ENCODE measurements around the gene WNT7B. TPM values are rescaled to one million over a fixed set of nuclear protein-coding genes. Genes with fewer than 3 reads are reported as not detected.

WNT7B gene
- total RNA-seq, 1 experiment from 2014 or later, result 0.33 TPM

DNA sequence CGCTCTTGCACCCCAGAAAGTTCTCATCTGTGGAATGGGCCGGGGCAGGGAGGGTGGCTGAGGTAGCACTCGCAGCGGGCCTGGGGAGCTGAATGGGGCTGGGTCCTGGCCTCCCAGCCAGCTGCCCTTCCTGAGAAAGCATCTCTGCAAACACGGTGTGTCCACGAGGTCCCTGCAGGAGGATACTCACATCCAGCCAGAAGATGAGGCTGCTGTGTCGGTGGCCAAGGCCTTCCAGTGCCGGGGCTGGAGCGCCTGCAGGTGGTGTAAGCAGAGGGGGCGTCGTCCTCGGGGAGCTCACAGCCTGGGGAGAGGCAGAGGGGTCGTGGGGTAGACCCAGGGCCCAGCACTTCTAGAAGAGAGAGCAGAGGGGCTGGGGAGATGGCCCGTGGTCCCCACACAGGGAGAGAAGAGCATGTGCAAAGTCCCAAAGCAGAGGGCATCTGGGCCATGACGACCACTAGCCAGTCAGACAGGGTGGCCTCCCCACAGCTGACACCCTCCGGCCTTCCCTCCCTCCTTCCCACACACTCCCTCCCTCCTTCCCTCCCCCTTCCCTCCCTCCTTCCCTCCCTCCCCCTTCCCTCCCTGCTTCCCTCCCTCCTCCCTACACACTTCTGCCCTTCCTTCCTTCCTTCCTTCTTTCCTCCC, 97.9 kb downstream of the WNT7B start (continued):
- TF ChIP-seq, protein P1, sequence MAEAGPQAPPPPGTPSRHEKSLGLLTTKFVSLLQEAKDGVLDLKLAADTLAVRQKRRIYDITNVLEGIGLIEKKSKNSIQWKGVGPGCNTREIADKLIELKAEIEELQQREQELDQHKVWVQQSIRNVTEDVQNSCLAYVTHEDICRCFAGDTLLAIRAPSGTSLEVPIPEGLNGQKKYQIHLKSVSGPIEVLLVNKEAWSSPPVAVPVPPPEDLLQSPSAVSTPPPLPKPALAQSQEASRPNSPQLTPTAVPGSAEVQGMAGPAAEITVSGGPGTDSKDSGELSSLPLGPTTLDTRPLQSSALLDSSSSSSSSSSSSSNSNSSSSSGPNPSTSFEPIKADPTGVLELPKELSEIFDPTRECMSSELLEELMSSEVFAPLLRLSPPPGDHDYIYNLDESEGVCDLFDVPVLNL (CRISPR knock-in tag; IDR thresholded peaks at IDR 0.05; ENCODE audit: borderline replicate concordance, low read depth), result no peak
- TF ChIP-seq FOXP1 (CRISPR knock-in tag; IDR thresholded peaks at IDR 0.05; ENCODE audit: borderline replicate concordance) (no peak), ZBTB43 (CRISPR knock-in tag; IDR thresholded peaks at IDR 0.05) (no peak), CREB1 (CRISPR knock-in tag; IDR thresholded peaks at IDR 0.05) (no peak), ZNF121 (CRISPR knock-in tag; IDR thresholded peaks at IDR 0.05) (no peak), GRHL2 (CRISPR knock-in tag; IDR thresholded peaks at IDR 0.05; ENCODE audit: insufficient replicate concordance, severe bottlenecking) (no peak), MYBL2 (CRISPR knock-in tag; IDR thresholded peaks at IDR 0.05) (no peak), NR3C1 (CRISPR knock-in tag; conservative IDR thresholded peaks at IDR 0.05; ENCODE audit: low read depth) (no peak), MXD4 (CRISPR knock-in tag; IDR thresholded peaks at IDR 0.05; ENCODE audit: borderline replicate concordance) (no peak), JUN (CRISPR knock-in tag; IDR thresholded peaks at IDR 0.05) (no peak)
- TF ChIP-seq, protein P2, sequence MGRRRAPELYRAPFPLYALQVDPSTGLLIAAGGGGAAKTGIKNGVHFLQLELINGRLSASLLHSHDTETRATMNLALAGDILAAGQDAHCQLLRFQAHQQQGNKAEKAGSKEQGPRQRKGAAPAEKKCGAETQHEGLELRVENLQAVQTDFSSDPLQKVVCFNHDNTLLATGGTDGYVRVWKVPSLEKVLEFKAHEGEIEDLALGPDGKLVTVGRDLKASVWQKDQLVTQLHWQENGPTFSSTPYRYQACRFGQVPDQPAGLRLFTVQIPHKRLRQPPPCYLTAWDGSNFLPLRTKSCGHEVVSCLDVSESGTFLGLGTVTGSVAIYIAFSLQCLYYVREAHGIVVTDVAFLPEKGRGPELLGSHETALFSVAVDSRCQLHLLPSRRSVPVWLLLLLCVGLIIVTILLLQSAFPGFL (CRISPR knock-in tag; IDR thresholded peaks at IDR 0.05; ENCODE audit: borderline replicate concordance), result no peak

- ATAC-seq (no peak; the same call in 1 of the 2 replicates), DNase-seq (ENCODE audit: low spot score) (no peak)
- H3K4me3 Mint-ChIP-seq, result no peak overlapping the region
- H3K27ac Mint-ChIP-seq, result no peak overlapping the region
- POLR2A ChIA-PET, result interaction anchor here (0.6 to 1.3 kb wide), 2 partner anchors 10 to 88 kb away, joined by 3 read pairs; no protein-coding TSS in a partner anchor
- peaks cover 24% of the 10 kb centered on the region for H3K4me1 Mint-ChIP-seq
- peaks cover 55% of the 10 kb centered on the region for H3K27me3 Mint-ChIP-seq (ENCODE audit: low read depth)
- peaks cover 3% of the 10 kb centered on the region; the same call in 1 of the 2 replicates for H3K9me3 Mint-ChIP-seq
- H3K36me3 Mint-ChIP-seq, result no peaks in the 10 kb centered on the region
- CTCF ChIA-PET, result interaction anchor here (0.5 to 3.7 kb wide), 10 partner anchors 11 to 300 kb away, joined by 3 to 35 read pairs (median 4); no protein-coding TSS in a partner anchor
- no peak for TF ChIP-seq NFYB (CRISPR knock-in tag; conservative IDR thresholded peaks at IDR 0.05; ENCODE audit: low read depth)
- no peak for TF ChIP-seq ZSCAN18 (CRISPR knock-in tag; IDR thresholded peaks at IDR 0.05)
- no peak for TF ChIP-seq NR3C1 (CRISPR knock-in tag; conservative IDR thresholded peaks at IDR 0.05; ENCODE audit: low read depth)
- no peak for TF ChIP-seq ZBTB21 (CRISPR knock-in tag; IDR thresholded peaks at IDR 0.05; ENCODE audit: borderline replicate concordance)
- no peak for TF ChIP-seq GABPB1 (CRISPR knock-in tag; IDR thresholded peaks at IDR 0.05)
- no peak for TF ChIP-seq CREB1 (CRISPR knock-in tag; IDR thresholded peaks at IDR 0.05)
- TF ChIP-seq SMAD3 (CRISPR knock-in tag; IDR thresholded peaks at IDR 0.05; ENCODE audit: borderline replicate concordance), result no peak
- no peak for TF ChIP-seq ZNF219 (CRISPR knock-in tag; IDR thresholded peaks at IDR 0.05; ENCODE audit: borderline replicate concordance)
- TF ChIP-seq IRF1 (CRISPR knock-in tag; IDR thresholded peaks at IDR 0.05), result no peak
- TF ChIP-seq, protein P2 (CRISPR knock-in tag; IDR thresholded peaks at IDR 0.05; ENCODE audit: borderline replicate concordance), result no peak
- no peak for TF ChIP-seq TCF7 (CRISPR knock-in tag; IDR thresholded peaks at IDR 0.05; ENCODE audit: low read depth)
- no peak for TF ChIP-seq ZNF416 (CRISPR knock-in tag; IDR thresholded peaks at IDR 0.05)
- TF ChIP-seq, protein P3, sequence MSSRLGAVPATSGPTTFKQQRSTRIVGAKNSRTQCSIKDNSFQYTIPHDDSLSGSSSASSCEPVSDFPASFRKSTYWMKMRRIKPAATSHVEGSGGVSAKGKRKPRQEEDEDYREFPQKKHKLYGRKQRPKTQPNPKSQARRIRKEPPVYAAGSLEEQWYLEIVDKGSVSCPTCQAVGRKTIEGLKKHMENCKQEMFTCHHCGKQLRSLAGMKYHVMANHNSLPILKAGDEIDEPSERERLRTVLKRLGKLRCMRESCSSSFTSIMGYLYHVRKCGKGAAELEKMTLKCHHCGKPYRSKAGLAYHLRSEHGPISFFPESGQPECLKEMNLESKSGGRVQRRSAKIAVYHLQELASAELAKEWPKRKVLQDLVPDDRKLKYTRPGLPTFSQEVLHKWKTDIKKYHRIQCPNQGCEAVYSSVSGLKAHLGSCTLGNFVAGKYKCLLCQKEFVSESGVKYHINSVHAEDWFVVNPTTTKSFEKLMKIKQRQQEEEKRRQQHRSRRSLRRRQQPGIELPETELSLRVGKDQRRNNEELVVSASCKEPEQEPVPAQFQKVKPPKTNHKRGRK (CRISPR knock-in tag; IDR thresholded peaks at IDR 0.05; ENCODE audit: borderline replicate concordance), result no peak
These were observed 98.7 kb downstream of the WNT7B start for GRCh38 chr22:45878051-45878781.
